ENCODE results near the gene TAGLN2.
A peak's percentile ranks its signal among the peaks of the same experiment; 100 is the strongest.

TAGLN2 gene

DNA sequence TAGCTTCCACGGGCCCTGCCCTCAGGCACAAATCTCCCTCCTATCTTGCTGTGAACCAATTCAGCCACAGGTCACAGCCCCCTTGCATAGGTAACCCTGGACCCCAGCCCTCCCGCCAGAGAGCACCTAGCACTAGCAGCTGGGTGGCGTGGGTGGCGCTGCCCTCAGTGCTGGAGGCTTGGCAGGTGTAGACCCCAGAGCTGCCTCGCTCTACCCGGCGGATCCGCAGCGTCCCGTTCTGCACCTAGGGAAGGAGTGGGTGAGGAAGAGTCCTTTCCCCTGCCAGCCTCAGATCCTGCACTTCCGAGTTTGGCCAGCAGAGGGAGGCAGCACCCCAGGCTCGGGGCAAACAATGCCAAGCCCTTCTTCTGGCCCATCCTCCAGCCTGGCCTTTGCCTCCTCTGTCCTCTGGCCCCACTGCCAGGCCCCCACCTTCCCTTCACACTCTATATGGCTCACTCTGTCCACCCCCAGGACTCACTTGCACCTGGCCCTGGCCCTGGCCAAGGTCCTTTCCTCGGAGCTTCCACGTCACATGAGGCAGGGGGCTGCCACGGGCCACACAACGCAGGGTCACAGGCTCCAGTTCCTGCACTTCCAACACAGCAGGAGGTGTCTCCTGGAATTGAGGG is 11.1 kb upstream of the TAGLN2 start:
- DNase-seq (ENCODE audit: low read depth in 1 of 2, low spot score in 1 of 2) = peak; percentile 78 to 90

DNA sequence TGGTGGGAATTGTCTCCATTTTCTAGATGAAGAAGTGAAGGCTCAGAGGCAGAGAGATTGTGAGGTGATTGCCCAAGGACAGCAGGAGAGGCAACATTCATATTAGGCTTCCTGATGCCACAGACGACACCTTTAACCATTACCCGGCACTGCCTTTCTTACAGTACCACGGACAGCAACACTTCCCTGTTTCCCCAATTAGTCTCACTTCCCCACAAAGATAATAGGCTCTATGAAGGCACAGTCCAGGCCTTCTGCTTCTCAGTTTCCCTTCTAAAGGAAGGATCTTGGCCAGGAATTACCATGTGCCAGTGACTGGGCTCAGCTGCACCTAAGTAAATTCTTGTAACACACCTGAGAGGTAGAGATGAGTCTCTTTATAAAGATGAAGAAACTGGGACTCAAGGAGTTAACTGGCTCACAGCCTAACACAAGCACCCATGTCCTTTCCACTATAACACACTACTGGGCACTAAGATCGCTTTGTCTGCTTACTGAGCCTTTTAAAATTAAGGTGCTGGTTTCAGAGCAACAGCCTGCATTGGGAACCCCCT is 10.5 kb upstream of the TAGLN2 start:
- no peak for DNase-seq (ENCODE audit: low read depth in 1 of 2, low spot score in 1 of 2)

DNA sequence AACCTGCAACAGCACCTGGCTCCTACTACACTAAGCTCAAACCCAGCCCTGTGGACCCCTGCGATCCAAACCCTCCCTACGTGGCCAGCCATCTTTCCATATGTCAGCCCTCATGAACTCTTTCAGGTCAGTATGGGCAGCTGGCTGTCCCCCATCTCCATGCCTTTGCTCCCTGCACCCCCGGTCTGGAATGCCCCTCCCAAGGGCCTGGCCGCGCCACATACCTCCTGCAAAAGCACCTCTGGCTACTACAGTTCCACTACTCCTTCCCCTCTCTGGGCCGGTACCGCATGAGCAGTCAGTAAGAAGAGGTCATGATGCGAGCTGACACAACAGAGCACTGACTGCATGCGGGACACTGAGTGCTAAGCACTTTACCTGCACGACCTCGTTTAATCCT is 10.0 kb upstream of the TAGLN2 start:
- DNase-seq (ENCODE audit: low read depth in 1 of 2, low spot score in 1 of 2) = no peak

DNA sequence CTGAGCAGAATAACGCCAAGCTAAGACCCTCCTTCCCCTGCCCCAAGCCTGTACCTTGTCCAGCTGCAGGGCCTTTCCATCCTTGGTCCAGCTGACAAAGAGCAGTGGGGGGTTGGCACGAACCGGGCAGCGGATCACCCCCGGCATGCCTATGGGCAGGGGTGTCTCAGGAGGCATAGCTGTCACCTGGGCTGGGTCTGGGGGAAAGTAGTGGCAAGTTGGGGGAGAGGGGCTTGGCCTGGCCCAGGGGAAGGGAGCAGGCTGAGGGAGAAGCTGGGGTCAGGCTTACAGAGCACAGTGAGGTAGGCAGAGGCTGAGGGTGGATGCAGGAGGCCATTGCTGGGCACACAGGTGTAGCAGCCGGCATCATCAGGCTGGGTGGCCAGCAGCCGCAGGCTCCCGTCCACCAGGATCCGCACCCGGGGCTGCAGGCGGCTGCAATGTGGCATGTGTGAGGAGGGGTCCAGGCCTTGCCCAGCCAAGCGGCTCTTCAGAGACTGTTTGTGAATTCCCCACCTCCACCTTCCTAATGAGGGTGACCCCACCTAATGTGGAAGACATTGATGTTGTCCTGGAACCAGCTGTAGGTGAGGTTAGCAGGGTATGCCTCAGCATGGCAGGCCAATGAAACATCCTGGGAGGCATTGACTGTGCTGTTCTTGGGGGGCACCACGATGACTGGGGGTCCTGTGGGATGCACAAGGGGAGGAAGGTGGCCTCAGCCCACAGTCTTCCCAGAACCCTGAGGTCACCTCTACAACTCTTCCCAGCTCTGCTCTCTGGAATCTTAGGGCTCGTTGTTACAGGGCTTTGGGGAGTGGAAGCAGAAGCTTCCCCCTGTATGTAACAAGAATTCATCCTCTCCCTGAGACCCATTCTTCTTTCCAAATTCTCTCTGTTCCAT is 9.1 kb upstream of the TAGLN2 start:
- DNase-seq (ENCODE audit: low read depth in 1 of 2, low spot score in 1 of 2) = no peak

DNA sequence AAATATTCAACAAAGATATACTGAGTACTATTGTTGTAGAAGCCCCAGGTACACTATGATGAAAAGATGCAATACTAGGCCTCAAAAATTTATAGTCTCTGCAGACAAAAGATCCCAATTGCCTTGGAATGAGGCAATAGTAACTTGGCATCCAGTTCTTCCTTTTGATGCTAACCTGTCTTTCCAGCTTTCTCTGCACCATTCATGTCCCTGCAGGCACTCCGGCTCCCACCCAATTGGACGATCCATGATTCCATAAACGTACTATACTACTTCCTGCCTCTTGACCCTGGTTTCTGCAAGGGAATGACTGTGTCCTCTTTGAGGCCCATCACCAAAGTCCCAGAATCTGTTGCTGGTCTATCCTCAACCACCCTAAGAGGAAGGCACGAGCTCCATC is 8.0 kb upstream of the TAGLN2 start:
- DNase-seq (ENCODE audit: low read depth in 1 of 2, low spot score in 1 of 2) = no peak

DNA sequence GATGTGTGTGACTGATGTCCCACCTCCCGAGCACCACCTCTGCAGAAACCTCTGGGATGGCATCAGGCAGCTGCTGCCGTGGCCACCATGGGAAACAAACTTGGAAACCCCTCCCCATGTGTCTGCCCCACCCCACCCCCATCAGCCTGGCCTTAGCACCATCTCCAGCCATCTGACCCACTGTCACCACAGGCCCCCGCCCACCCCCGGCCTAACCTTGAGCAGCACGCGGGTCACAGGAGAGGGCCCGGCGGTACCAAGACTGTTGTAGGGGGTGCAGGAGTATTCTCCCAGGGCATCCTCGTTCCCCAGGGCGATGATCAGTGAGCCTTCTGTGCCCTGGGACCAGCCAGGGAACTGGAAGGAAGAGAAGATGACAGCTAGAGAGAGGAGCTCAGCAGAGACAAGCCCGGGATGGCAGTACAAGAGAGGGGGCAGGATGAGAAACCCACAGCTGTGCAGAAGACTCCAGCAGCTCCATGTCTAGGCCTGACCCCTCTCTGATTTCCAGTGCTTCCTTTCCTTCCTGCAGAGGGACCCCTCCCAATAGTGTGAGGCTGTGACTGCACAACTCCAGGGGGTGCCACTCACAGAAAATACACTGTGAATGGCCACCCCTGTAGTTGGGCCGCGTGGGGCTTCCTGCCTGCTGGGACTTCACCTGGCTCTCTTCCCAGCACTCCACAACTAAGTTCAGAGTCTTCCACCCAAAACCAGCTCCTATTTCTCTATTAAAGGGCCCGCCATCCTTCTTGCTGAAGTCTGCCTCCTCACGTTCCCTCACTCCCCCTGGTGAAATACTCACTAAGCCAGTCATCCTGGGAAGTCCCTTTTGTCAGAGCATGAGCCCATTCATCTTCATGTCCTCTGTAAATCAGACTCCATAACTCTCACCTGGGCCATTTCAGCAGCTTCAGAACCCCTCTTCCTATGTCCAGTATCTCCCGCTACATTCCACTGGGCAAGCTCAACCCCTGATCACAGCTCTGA is 7.3 kb upstream of the TAGLN2 start:
- DNase-seq (ENCODE audit: low read depth in 1 of 2, low spot score in 1 of 2) = no peak

DNA sequence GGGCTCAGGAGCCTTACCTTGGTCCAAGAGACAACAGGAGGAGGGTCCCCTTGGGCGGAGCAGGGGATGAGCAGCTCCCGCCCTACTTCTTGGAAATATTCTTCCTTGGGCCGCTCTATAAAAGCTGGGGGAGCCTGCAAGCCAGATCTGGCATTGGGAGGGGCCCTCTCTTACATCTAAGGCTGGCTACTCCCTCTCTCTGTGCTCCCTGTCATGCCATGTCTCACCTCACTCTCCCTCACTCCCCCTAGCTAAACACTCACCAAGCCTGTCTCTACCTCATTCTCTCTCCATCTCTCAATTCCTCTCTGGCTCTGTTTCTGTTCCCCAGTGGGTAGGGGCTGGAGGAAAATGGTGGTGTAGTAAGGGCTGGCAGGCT is 6.5 kb upstream of the TAGLN2 start:
- DNase-seq (ENCODE audit: low read depth in 1 of 2, low spot score in 1 of 2) = no peak

DNA sequence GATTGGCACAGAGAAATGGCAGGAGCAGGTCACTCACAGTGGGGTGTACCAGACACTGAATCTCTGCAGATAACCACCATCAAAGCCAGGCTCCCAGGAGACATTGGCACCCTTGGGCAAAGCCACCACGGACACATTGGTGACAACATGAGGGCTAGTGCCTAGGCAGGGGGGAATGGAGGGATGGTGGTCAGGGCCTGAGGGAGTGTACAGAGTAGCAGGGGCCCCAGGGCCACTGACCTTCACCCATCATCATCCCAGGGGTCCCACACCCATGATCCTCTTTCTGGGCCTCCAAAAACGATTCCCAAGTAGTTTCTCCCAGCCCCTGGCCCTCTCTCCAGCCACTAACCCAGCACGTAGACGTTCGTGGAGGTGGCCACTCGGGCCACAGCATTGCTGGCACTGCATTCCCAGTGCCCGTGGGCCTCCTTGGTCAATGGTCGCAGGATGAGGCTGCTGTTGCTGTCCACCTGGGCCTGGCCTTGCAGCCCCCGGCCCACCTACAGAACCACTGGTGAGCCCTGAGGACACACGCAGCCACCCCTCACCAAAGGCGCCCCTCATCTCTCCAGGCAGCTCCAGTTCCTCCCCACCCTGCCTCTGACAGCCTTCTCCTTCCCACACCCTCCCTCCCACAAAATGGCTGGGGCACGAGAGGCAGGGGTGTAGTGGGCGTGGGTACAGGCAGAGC is 5.9 kb upstream of the TAGLN2 start:
- no peak for DNase-seq (ENCODE audit: low read depth in 1 of 2, low spot score in 1 of 2)

DNA sequence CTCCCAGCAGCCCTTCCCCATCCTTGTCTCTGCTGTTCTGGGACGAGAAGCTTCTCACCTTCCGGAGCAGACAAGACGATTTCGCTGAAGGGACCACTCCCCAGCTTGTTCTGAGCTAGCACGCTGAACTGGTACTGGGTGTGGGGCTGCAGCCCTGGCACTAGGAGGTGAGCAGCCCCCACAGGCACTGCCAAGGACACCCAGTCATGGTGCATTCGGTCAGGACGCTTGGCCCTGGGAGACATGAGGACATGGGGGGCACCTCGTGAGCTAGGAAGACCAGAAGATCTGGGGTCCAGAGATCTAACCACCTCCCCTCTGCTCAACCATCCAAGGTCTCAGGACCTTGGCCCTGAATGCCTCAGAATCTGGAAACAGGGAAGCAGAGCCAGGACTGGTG is 5.3 kb upstream of the TAGLN2 start:
- DNase-seq (ENCODE audit: low read depth in 1 of 2, low spot score in 1 of 2) = no peak

DNA sequence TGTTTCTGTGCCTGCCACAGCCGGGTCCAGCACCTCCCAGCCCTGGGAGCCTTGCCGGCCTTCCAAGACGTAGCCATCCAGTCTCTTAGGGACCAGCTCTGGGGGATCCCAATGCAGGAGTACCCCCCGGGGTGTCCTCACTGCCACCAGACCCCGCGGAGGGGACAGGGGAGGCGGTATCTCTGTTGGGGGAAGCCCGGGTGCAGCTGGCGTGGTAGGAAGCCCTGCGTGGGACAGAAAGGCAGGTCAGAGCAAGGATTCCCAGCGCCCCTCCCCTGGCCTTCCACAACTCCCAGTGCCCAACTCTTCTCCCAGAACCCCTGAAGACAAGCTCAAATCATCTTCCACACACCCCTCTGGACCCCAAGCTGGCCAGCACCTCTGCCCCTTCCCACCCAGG is 4.9 kb upstream of the TAGLN2 start:
- DNase-seq (ENCODE audit: low read depth in 1 of 2, low spot score in 1 of 2) = no peak

DNA sequence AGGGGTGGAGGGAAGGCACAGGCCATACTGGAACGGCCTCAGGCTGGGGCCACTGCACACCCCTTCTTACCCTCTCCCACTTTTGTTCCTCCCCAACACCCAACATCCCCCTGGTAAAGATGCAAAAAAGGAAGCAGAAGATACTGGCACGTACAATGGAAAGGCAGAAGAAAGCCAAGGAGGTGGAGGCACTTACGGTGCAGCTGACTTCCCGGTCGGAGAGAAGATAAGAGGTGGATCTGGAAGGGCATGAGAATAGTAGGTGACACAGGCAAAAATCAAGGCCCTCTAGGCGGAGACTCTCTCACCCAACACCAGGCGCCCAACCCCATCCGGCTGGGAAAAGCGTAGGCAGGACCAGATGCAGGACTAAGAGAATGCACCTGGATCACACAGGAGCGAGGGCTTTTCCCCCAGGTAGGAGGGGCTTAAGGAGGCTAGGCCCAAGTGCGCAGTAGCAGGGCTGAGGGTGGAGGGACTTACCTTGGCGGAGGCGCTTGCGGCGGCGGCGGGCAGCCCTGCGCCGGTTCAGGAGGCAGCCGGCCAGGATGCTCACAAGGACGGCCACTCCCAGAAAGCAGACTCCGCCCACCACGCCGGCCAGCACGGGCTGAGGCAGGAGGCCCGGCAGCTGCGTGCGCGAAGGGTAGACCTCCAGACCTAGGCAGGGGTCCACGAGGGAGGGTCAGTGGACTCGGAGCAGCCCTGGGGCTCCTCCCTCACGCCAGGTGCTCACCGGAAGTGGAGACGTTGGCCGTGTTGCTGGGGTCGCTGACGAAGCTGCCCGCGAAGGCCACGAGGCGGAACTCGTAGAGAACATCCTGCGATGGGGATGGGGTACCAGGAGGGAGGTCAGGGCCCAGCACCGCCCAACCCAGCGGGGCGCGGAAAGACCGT is 4.1 kb upstream of the TAGLN2 start:
- DNase-seq (ENCODE audit: low read depth in 1 of 2, low spot score in 1 of 2) = no peak

DNA sequence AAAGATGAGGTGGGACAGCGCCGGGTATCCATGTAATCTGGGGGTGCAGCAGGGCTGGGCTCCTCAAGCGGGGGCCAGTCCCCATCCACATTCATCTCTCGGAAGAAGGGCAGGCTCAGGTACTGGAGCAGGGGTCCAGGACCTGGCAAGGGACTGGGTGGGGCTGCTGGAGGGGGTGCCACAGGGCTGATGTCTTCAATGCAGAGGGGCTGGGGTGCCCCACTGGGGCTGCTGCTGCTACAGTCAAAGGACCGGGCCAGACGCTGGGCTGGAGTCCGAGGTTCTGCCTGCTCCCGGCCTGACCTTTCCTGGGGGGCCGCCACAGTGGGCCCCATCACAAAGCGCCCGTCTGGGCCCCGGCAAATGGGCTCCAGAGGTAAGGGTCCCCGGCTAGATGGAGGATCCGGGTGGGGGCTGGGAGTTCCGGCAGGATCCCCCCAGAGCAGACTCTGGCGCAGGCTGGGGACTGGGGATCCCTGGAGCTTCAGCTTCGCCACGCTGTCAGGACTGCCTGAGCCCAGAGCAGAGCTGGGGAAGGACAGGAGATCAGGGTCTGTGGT is 3.3 kb upstream of the TAGLN2 start:
- no peak for DNase-seq (ENCODE audit: low read depth in 1 of 2, low spot score in 1 of 2)

DNA sequence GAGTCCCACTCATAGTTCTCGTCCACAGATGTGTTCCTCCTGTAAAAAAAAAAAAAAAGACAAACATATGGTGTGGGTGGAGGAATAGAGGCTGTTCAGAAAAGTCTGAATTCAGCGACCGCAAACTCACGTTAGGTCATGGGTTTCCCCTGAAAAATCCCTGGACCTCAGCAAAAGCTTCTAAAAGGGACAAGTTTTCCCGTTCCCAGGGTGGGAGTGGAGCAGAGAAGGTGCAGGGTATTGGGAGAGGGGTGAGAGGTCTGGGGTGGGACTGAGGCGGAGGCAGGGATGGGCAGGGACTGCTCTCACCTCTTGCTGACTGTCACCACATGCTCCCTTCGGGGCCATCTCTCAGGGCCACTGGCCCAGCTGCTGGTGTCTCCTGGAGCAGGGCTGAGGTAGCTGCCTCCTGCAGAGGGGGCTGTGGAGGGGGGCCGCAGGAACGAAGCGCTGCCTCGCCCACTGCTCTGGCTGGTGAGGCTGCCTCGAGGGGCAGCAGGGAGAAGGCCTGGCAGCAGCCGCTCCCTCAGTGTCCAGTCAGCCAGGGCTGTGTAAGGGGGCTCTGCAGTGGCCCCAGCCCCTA is 2.6 kb upstream of the TAGLN2 start:
- DNase-seq (ENCODE audit: low read depth in 1 of 2, low spot score in 1 of 2) = no peak

DNA sequence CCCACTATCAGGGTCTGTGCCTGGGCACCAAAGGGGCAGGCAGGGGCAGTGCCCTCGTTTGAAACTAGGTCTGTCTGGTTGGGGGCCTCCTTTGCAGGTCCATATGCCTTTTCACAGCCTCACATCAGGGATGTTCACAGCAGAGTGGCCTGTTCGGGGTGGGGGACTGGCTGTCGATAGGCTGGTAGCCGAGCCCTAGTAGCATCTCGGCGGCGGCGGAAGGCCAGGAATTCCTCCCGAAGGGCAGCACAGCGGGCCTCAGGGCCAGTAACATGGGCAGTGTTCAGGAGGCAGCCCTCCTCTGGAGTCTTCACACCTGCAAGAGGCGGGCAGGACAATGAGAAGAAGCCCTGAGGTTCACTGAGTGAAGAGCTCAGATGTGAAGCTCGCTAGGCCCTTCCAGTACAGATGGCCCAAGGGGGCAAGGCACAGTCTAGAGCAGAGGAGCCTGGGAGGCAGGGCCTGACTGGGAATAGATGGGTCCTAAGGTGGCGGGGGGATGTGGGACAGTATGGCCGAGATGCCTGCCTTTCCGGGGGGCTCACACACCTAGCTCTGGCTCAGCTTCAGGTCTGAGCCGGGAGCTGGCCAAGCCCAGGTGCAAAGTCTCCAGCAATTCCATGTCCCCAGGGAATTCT is 2.0 kb upstream of the TAGLN2 start:
- no peak for DNase-seq (ENCODE audit: low read depth in 1 of 2, low spot score in 1 of 2)

DNA sequence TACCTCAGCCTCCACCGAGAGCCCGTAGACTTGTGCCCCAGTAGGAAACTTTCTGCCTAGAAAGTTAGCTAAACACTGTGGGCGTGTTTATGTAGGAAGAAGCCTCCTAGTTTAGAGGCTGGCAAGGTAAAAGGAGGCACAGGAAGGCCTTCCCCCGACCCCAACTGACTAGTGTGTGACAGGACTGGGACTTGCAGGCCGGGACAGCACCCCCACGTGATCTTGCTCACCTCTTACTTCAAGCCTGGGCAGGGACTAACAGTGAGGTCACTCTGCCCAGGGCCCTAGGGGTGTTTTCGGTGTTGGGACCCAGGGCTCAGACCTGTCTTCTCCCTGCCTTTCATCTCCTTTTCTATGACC is 392 bp upstream of the TAGLN2 start:
- peak in 1 of 2 donors; percentile 21 for DNase-seq (ENCODE audit: low read depth in 1 of 2, low spot score in 1 of 2)

DNA sequence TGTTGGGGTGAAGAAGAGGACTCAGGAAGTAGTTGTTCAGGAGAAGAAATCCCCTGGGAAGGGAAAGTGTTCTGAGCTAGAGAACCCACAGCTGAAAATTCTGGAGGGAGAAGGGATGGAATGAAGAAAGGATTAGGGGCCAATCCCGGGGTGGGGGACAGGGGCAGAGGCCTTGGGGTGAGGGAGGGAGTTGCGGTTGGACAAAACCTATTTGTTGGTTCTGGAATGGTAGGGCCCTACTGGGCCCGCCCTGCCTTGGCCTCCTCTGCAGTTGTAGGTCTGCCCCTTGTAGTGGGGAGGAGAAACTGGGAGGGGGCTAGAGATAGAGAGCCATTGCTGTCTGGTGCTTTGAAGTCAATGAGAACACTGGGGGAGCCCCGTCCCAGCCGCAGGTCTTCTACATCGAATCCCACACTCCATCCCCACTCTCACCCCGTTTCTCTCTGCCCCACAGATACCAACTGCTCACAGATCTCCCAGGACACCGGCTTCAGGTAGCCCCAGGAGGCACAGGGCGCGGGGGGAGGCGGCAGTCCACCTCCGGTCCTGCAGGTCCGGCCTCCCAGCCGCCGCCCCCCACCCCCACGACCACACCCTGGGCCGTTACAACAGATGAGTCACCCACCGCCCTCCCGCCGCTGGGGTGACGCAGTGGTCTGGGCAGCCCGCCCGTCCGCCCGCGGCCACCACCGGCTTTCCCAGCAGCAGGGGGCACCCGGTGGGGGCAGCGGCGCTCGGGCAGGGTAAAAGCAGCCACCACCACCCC is 1.1 kb downstream of the TAGLN2 start:
- peak; percentile 21 to 33 for DNase-seq (ENCODE audit: low read depth in 1 of 2, low spot score in 1 of 2)

DNA sequence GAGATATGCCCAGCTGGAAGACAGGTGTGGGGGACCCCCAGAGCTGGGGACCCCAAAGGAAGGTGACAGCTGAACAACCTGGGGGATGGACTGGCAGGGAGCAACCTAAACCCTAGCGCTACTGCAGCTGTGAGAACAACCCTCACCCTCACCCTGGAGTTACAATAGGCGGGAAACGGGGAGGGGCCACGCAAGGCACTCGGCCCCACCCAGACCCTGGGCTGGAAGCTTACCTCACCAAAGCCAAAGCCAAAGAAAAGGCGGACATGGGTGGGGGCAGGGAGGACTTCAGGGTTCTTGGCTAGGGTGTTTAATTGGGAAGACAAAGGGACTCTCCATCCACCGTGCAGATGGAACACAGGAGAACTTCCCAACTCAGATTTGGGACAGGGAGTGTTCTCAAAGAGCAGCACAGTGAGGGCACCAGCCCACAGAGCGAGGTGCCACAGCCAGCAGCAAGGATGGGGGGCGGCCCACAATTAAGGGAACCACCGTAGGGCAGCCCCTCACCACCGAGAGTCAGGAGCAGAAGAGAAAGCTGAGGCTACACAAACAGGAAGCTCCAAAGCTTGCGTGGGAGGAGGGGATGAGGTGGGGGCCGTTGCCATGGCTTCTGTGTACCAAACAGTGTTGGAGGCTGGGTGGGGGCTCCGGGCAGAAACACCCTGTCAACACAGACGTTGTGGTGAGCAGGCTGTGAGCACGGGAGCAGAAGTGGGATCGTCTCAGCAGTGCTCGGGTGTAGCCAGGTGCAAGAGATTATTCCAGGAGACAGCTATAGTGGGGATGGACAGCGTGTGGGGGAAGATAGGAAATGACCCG is 1.9 kb downstream of the TAGLN2 start:
- peak; percentile 41 to 72 for DNase-seq (ENCODE audit: low read depth in 1 of 2, low spot score in 1 of 2)

Data from activated CD4-positive, alpha-beta T cell treated with anti-CD3 and anti-CD28 coated beads, Interleukin-2, amount 50 U/mL, for 24 hours (primary cell).